Mesendoderm (in vitro differentiated cells): ENCODE results near the gene CREM.
A peak's percentile ranks its signal among the peaks of the same experiment; 100 is the strongest.

Source experiments
- DNase-seq: peaks from one replicate; pipeline ENCODE4 v3.0.0; 2013
- H2AK5ac ChIP-seq: 2 replicates; pipeline ENCODE4 v1.6.1; 2013; ENCODE audit warnings: low read length, inconsistent platforms
- H2BK120ac ChIP-seq: 2 replicates; pipeline ENCODE4 v1.6.1; 2013; ENCODE audit warnings: low read depth, mild to moderate bottlenecking, low read length, moderate library complexity, mixed read lengths
- H2BK15ac ChIP-seq: replicated peaks from 2 replicates; pipeline ENCODE4 v1.6.1; 2013; ENCODE audit warnings: low read depth, mild to moderate bottlenecking, moderate library complexity
- H2BK5ac ChIP-seq: 2 replicates; pipeline ENCODE4 v1.6.1; 2013; ENCODE audit warnings: low read length, inconsistent platforms
- H3K18ac ChIP-seq: 2 replicates; pipeline ENCODE4 v1.6.1; 2013; ENCODE audit warnings: mild to moderate bottlenecking, low read length, mixed read lengths
- H3K23ac ChIP-seq: one replicate; pipeline ENCODE4 v1.6.1; 2013; ENCODE audit warnings: low read length
- H3K27ac ChIP-seq: 2 replicates; pipeline ENCODE4 v1.5.1; 2013; ENCODE audit warnings: low read depth, mild to moderate bottlenecking, inconsistent platforms, low read length, moderate library complexity
- H3K27me3 ChIP-seq: 2 replicates; pipeline ENCODE4 v1.6.1; 2013; ENCODE audit warnings: low read length, control low read depth, mild to moderate bottlenecking, inconsistent platforms; ENCODE audit not compliant: insufficient read depth, poor library complexity
- H3K36me3 ChIP-seq: 2 replicates; pipeline ENCODE4 v1.6.1; 2013; ENCODE audit warnings: low read length, inconsistent platforms; ENCODE audit not compliant: control insufficient read depth, insufficient read depth
- H3K4ac ChIP-seq: one replicate; pipeline ENCODE4 v1.6.1; 2013; ENCODE audit warnings: low read depth, mild to moderate bottlenecking, low read length, moderate library complexity
- H3K4me1 ChIP-seq: 2 replicates; pipeline ENCODE4 v1.6.1; 2013; ENCODE audit warnings: low read depth, low read length, inconsistent platforms; ENCODE audit not compliant: control insufficient read depth
- H3K4me2 ChIP-seq: 2 replicates; pipeline ENCODE4 v1.6.1; 2013; ENCODE audit warnings: low read length
- H3K4me3 ChIP-seq: 2 replicates; pipeline ENCODE4 v1.5.1; 2013; ENCODE audit warnings: mild to moderate bottlenecking, low read length
- H3K56ac ChIP-seq: one replicate; pipeline ENCODE4 v1.6.1; 2013; ENCODE audit warnings: low read length
- H3K79me1 ChIP-seq: 2 replicates; pipeline ENCODE4 v1.6.1; 2013; ENCODE audit warnings: low read length, inconsistent platforms
- H3K79me2 ChIP-seq: 2 replicates; pipeline ENCODE4 v1.6.1; 2013; ENCODE audit warnings: mild to moderate bottlenecking, low read length; ENCODE audit not compliant: control insufficient read depth, insufficient read depth
- H3K9ac ChIP-seq: 2 replicates; pipeline ENCODE4 v1.6.1; 2013; ENCODE audit warnings: low read length, inconsistent platforms
- H4K5ac ChIP-seq: one replicate; pipeline ENCODE4 v1.6.1; 2013; ENCODE audit warnings: low read length
- H4K8ac ChIP-seq: one replicate; pipeline ENCODE4 v1.6.1; 2013; ENCODE audit warnings: low read depth, mild to moderate bottlenecking, control low read depth, low read length, moderate library complexity
- WGBS: extraction: QIAGEN DNeasy Blood & Tissue Kit; methylation state at CpG from one replicate; pipeline ENCODE4 v1.1.7; 2013; ENCODE audit warnings: low lambda C conversion rate, missing lambda C conversion rate; ENCODE audit not compliant: insufficient coverage; ENCODE audit errors: extremely low coverage; 5-methylcytosine and 5-hydroxymethylcytosine counted together

Gene CREM

DNA sequence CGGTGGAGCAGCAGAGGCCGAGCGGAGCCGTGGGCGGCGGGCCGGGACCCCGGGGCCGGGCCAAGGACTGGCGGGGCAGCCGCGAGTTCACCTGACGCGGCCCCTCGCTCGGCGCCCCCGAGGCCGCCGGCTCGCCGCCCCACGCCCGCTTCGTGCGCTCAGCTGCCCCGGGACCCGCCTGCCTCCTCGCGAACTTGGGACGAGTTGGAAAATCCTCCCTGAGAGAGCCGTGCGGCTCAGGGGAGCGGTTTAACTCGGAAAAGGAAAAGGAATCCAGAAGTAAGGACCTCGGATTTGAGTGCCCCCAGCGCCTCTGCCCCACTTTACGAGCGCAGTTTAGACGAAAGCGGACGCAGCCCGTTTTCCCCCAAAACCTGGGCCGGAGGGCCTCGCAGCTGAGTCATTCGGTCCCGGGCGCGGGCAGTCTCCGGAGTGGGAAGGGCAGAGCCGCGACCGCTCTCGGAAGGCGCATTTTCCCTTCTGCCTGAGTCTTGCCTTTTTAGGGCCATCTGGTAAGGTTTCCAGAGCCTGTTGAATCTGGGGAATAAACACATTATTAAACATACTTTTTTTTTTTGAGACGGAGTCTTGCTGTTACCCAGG lies 744 bp downstream of the CREM start:
- peak overlapping the region; percentile 49 for H2BK120ac ChIP-seq
- peak overlapping the region; percentile 69 for H2BK5ac ChIP-seq
- peak overlapping the region; percentile 48 for H3K4me2 ChIP-seq
- H3K23ac ChIP-seq = no peak overlapping the region
- peaks cover 3% of the 10 kb centered on the region for H3K79me2 ChIP-seq
- H3K4me3 ChIP-seq = peak overlapping the region; percentile 89
- H3K79me1 ChIP-seq = peaks cover 2% of the 10 kb centered on the region
- H2BK15ac ChIP-seq = no peak overlapping the region
- peak; percentile 71 for DNase-seq
- H4K5ac ChIP-seq = no peak overlapping the region
- no peaks in the 10 kb centered on the region for H3K36me3 ChIP-seq
- H4K8ac ChIP-seq = peak overlapping the region; percentile 57
- H3K9ac ChIP-seq = peak overlapping the region; percentile 95
- peak overlapping the region; percentile 91 for H3K18ac ChIP-seq
- peaks cover 3% of the 10 kb centered on the region for H3K4me1 ChIP-seq
- peak overlapping the region; percentile 98 for H3K4ac ChIP-seq
- no peaks in the 10 kb centered on the region for H3K27me3 ChIP-seq
- H3K56ac ChIP-seq = peak overlapping the region; percentile 98
- H2AK5ac ChIP-seq = no peak overlapping the region
- no CpG with 5 or more reads among the region's 56 CpGs for WGBS
- H3K27ac ChIP-seq = peak overlapping the region; percentile 99

DNA sequence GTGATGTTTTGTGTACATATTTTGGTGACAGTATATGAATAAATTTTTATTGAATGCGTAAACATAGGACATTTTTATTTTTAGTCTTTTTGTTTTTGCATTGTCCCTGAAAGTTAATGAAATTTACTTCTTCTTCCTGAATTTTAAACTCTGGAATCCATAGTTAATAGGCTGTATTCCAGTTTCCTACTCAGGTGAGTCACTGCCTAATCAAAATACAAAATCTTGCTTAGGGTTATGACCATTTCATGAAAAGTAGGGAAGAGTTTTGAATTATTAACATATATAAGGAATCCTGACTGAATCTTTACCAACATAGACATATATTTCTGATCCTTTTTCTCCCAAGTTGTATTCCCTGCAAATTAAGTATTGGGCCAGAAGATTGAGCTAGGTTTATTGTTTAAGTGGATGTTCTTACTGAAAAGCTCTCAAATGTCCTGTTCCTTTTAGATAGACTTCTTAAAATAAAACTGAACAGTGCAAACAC lies 2.6 kb downstream of the CREM start:
- H3K4me1 ChIP-seq = peaks cover 3% of the 10 kb centered on the region
- H4K8ac ChIP-seq = no peak overlapping the region
- no peak overlapping the region for H2BK15ac ChIP-seq
- H3K79me1 ChIP-seq = peaks cover 3% of the 10 kb centered on the region
- no peaks in the 10 kb centered on the region for H3K27me3 ChIP-seq
- H3K4me2 ChIP-seq = no peak overlapping the region
- H2BK5ac ChIP-seq = no peak overlapping the region
- H3K56ac ChIP-seq = no peak overlapping the region
- H3K4ac ChIP-seq = no peak overlapping the region
- H3K4me3 ChIP-seq = no peak overlapping the region
- H3K36me3 ChIP-seq = no peaks in the 10 kb centered on the region
- no peak overlapping the region for H3K23ac ChIP-seq
- H2BK120ac ChIP-seq = no peak overlapping the region
- no peak for DNase-seq
- WGBS = 100% methylated on average over 1 of the region's 1 CpG
- no peak overlapping the region for H4K5ac ChIP-seq
- no peak overlapping the region for H3K9ac ChIP-seq
- H3K79me2 ChIP-seq = peaks cover 3% of the 10 kb centered on the region
- H3K27ac ChIP-seq = no peak overlapping the region
- H3K18ac ChIP-seq = no peak overlapping the region
- H2AK5ac ChIP-seq = no peak overlapping the region

DNA sequence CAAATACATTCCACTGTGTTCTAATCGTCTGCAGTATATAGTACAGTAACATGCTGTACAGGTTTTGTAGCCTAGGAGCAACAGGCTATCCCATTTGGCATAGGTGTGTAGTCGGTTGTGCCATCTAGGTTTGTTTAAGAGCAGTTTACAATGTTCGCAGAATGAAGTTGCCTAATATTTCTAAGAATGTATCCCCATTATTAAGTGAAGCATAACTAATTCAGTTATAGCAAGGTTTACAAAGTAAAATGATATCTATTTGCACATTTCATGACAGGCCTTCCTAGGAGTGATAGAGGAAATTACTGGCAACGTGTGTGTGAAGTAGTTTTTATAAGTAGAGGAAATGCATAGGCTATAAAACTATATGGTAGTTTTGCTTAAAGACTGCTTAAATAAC lies 4.0 kb downstream of the CREM start:
- Histone ChIP-seq H3K27ac (no peak overlapping the region), H2AK5ac (no peak overlapping the region), H2BK5ac (no peak overlapping the region), H2BK15ac (no peak overlapping the region), H3K4me3 (no peak overlapping the region), H3K18ac (no peak overlapping the region), H3K4me1 (peaks cover 3% of the 10 kb centered on the region), H4K5ac (no peak overlapping the region), H3K9ac (no peak overlapping the region), H3K27me3 (no peaks in the 10 kb centered on the region), H3K23ac (no peak overlapping the region), H3K36me3 (no peaks in the 10 kb centered on the region), H3K79me1 (peaks cover 3% of the 10 kb centered on the region), H3K4me2 (no peak overlapping the region), H3K56ac (no peak overlapping the region), H3K79me2 (peaks cover 3% of the 10 kb centered on the region), H2BK120ac (no peak overlapping the region), H3K4ac (no peak overlapping the region), H4K8ac (no peak overlapping the region)
- DNase-seq = no peak
- WGBS = no CpG with 5 or more reads among the region's 4 CpGs

DNA sequence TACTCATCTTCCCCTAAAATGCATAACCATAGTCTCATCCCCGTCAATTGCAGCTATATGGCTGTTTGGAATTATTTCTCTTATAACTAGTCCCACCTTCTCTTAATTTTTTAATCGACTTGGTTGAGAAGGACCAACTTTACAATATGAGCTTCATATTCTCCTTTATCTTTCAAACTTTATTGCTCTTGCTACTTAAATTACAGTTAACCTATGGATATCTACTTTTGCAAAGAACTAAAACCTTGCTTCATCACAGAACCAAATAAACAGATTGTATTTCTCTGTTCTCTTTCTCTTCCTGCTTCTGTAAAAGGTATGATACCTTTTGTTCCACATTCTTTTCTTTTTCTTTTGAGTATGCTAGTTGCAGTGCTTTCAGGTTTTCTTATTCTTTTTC lies 6.1 kb downstream of the CREM start:
- peaks cover 3% of the 10 kb centered on the region for H3K4me1 ChIP-seq
- no peak overlapping the region for H2BK5ac ChIP-seq
- H3K36me3 ChIP-seq = no peaks in the 10 kb centered on the region
- H3K27ac ChIP-seq = no peak overlapping the region
- no peak for DNase-seq
- no peak overlapping the region for H3K9ac ChIP-seq
- no peak overlapping the region for H4K5ac ChIP-seq
- no peak overlapping the region for H3K18ac ChIP-seq
- H3K4ac ChIP-seq = no peak overlapping the region
- H3K23ac ChIP-seq = no peak overlapping the region
- no peaks in the 10 kb centered on the region for H3K27me3 ChIP-seq
- no peak overlapping the region for H3K4me3 ChIP-seq
- no peak overlapping the region for H2BK15ac ChIP-seq
- peaks cover 3% of the 10 kb centered on the region for H3K79me1 ChIP-seq
- H3K4me2 ChIP-seq = no peak overlapping the region
- H2AK5ac ChIP-seq = no peak overlapping the region
- no CpG with 5 or more reads among the region's 2 CpGs for WGBS
- no peak overlapping the region for H2BK120ac ChIP-seq
- H4K8ac ChIP-seq = no peak overlapping the region
- H3K79me2 ChIP-seq = peaks cover 3% of the 10 kb centered on the region
- no peak overlapping the region for H3K56ac ChIP-seq

DNA sequence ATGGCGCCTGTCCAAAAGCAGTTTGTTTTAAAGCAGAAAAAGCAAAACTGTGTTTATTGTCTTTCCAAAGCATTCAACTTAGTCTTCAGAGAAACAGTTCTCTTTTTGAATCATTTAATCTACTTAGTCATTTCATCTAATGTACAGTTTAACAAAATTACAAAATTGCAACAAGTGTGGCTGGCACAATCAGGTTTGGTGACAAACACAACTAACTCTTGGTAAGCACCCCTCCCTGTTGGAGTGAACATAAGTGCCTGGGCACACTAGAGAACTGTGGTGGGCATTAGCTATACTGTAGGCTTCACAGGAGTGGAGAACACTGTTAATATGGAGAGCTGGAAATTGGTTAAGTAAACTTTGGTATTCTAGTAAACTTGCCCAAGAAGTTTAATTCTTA lies 6.9 kb downstream of the CREM start:
- H3K18ac ChIP-seq = no peak overlapping the region
- no peak overlapping the region for H3K23ac ChIP-seq
- H4K5ac ChIP-seq = no peak overlapping the region
- peaks cover 1% of the 10 kb centered on the region for H3K79me1 ChIP-seq
- no peak overlapping the region for H3K4ac ChIP-seq
- WGBS = no CpG with 5 or more reads among the region's 1 CpG
- H3K27ac ChIP-seq = no peak overlapping the region
- H3K4me2 ChIP-seq = no peak overlapping the region
- H2BK5ac ChIP-seq = no peak overlapping the region
- DNase-seq = no peak
- no peak overlapping the region for H4K8ac ChIP-seq
- H3K27me3 ChIP-seq = no peaks in the 10 kb centered on the region
- no peaks in the 10 kb centered on the region for H3K79me2 ChIP-seq
- H3K4me1 ChIP-seq = no peaks in the 10 kb centered on the region
- H2BK120ac ChIP-seq = no peak overlapping the region
- no peak overlapping the region for H2AK5ac ChIP-seq
- H3K4me3 ChIP-seq = no peak overlapping the region
- no peaks in the 10 kb centered on the region for H3K36me3 ChIP-seq
- H2BK15ac ChIP-seq = no peak overlapping the region
- no peak overlapping the region for H3K56ac ChIP-seq
- no peak overlapping the region for H3K9ac ChIP-seq

DNA sequence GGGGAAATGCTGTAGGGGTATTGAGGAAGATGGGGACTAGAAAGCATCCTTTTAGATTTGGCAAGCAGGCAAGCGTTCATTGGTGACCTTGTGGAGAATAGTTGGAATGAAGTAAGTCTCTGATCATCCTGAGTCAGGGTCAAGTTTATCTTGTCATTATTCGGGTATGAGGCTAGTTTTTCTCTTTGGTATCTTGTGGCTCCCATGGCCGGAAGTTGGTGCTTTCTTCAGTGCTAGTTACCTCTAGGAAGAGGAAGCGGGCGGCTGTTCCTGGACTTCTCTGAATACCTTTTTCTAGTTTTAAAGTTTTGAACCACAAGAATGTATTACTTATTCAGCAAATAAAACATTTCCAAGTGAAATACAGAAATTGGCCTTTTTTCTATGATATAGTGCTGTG lies 9.2 kb downstream of the CREM start:
- Histone ChIP-seq H3K27ac (no peak overlapping the region), H2BK5ac (no peak overlapping the region), H3K79me1 (peaks cover 3% of the 10 kb centered on the region), H3K36me3 (no peaks in the 10 kb centered on the region), H4K5ac (no peak overlapping the region), H3K56ac (no peak overlapping the region), H3K18ac (no peak overlapping the region), H3K9ac (no peak overlapping the region), H3K27me3 (no peaks in the 10 kb centered on the region), H3K79me2 (no peaks in the 10 kb centered on the region), H2AK5ac (no peak overlapping the region), H2BK15ac (no peak overlapping the region), H3K4me2 (no peak overlapping the region), H3K23ac (no peak overlapping the region), H4K8ac (no peak overlapping the region), H2BK120ac (no peak overlapping the region), H3K4ac (no peak overlapping the region), H3K4me1 (no peaks in the 10 kb centered on the region), H3K4me3 (no peak overlapping the region)
- no CpG with 5 or more reads among the region's 5 CpGs for WGBS
- no peak for DNase-seq
